Liver (tissue), 9 donors: ENCODE measurements around the gene CREM. TPM values are rescaled to one million over a fixed set of nuclear protein-coding genes. Genes with fewer than 3 reads are reported as not detected.

ENCODE experiments used
- DNase-seq: peaks from one replicate; pipeline ENCODE4 v3.0.0-alpha.2; 2017; ENCODE audit warnings: low spot score
- H3K27ac ChIP-seq, 2 donors: one replicate each; pipeline ENCODE4 v1.7.0; 2013; ENCODE audit warnings: inconsistent platforms in 2 of 2, low read length in 2 of 2, control low read depth in 1 of 2, low read depth in 1 of 2, mild to moderate bottlenecking in 1 of 2
- H3K27me3 ChIP-seq, 4 donors: one replicate each; pipeline versions ENCODE4 v1.6.1 to v1.7.0; 2013; ENCODE audit warnings: low read length in 3 of 4, inconsistent platforms in 1 of 4, mild to moderate bottlenecking in 1 of 4, moderate library complexity in 1 of 4; ENCODE audit not compliant: control insufficient read depth in 4 of 4, insufficient read depth in 4 of 4
- H3K36me3 ChIP-seq, 4 donors: one replicate each; pipeline versions ENCODE4 v1.6.1 to v1.7.0; 2013; ENCODE audit warnings: low read length in 3 of 4, mild to moderate bottlenecking in 3 of 4, low read depth in 1 of 4, moderate library complexity in 1 of 4; ENCODE audit not compliant: control insufficient read depth in 4 of 4, insufficient read depth in 3 of 4
- H3K4me1 ChIP-seq, 4 donors: one replicate each; pipeline versions ENCODE4 v1.6.1 to v1.7.0; 2013; ENCODE audit warnings: low read length in 3 of 4, mild to moderate bottlenecking in 3 of 4, moderate library complexity in 1 of 4; ENCODE audit not compliant: control insufficient read depth in 4 of 4, insufficient read depth in 4 of 4
- H3K4me3 ChIP-seq, 3 donors: one replicate each; pipeline versions ENCODE4 v1.6.1 to v1.7.0; 2013; ENCODE audit warnings: low read length in 3 of 3, control low read depth in 1 of 3, low read depth in 1 of 3, mild to moderate bottlenecking in 1 of 3
- H3K9ac ChIP-seq, 2 donors: one replicate each; pipeline ENCODE4 v1.7.0; 2013; ENCODE audit warnings: low read length in 2 of 2, mild to moderate bottlenecking in 2 of 2, moderate library complexity in 2 of 2, control low read depth in 1 of 2, low read depth in 1 of 2
- H3K9me3 ChIP-seq, 4 donors: one replicate each; pipeline versions ENCODE4 v1.6.1 to v1.7.0; 2013; ENCODE audit warnings: low read length in 3 of 4; ENCODE audit not compliant: control insufficient read depth in 4 of 4
- ATF3 ChIP-seq: IDR thresholded peaks from 2 replicates; pipeline ENCODE4 v1.6.1; 2016; ENCODE audit warnings: antibody characterized with exemption
- CTCF ChIP-seq: fragments of 150-350 bp; IDR thresholded peaks from 2 replicates; pipeline ENCODE4 v1.5.1; 2017; ENCODE audit warnings: improper control_type of control experiment, low read depth, low read length; ENCODE audit not compliant: missing input control
- EGR1 ChIP-seq, 2 donors: IDR thresholded peaks; 2 replicates each; pipeline ENCODE4 v1.6.1; 2016 to 2018; ENCODE audit warnings: antibody characterized with exemption in 2 of 2, low read depth in 2 of 2
- FOXA1 ChIP-seq: IDR thresholded peaks from 2 replicates; pipeline ENCODE4 v1.6.1; 2016; ENCODE audit warnings: antibody characterized with exemption
- FOXA2 ChIP-seq: IDR thresholded peaks from 2 replicates; pipeline ENCODE4 v1.6.1; 2016; ENCODE audit warnings: antibody characterized with exemption
- GABPA ChIP-seq, 2 donors: IDR thresholded peaks in 1 of 2; conservative IDR thresholded peaks in 1 of 2; 2 replicates each; pipeline ENCODE4 v1.6.1; 2016; ENCODE audit warnings: antibody characterized with exemption in 2 of 2, mild to moderate bottlenecking in 1 of 2, moderate library complexity in 1 of 2
- HNF4A ChIP-seq, 2 donors: conservative IDR thresholded peaks; 2 replicates each; pipeline ENCODE4 v1.6.1; 2016; ENCODE audit warnings: antibody characterized with exemption in 2 of 2, mild to moderate bottlenecking in 2 of 2
- HNF4G ChIP-seq: IDR thresholded peaks from 2 replicates; pipeline ENCODE4 v1.6.1; 2016; ENCODE audit warnings: antibody characterized with exemption
- JUND ChIP-seq, 2 donors: IDR thresholded peaks; 2 replicates each; pipeline ENCODE4 v1.6.1; 2016; ENCODE audit warnings: antibody characterized with exemption in 2 of 2
- NR2F2 ChIP-seq: IDR thresholded peaks from 2 replicates; pipeline ENCODE4 v1.6.1; 2016; ENCODE audit warnings: antibody characterized with exemption
- RAD21 ChIP-seq, 2 donors: IDR thresholded peaks; 2 replicates each; pipeline ENCODE4 v1.6.1; 2016; ENCODE audit warnings: antibody characterized with exemption in 2 of 2, mild to moderate bottlenecking in 2 of 2
- REST ChIP-seq: IDR thresholded peaks from 2 replicates; pipeline ENCODE4 v1.6.1; 2016; ENCODE audit warnings: antibody characterized with exemption, mild to moderate bottlenecking
- RXRA ChIP-seq, 2 donors: IDR thresholded peaks; 2 replicates each; pipeline ENCODE4 v1.6.1; 2017 to 2018; ENCODE audit warnings: antibody characterized with exemption in 2 of 2, mild to moderate bottlenecking in 1 of 2
- SP1 ChIP-seq: IDR thresholded peaks from 2 replicates; pipeline ENCODE4 v1.6.1; 2018; ENCODE audit warnings: antibody characterized with exemption, mild to moderate bottlenecking
- TAF1 ChIP-seq: conservative IDR thresholded peaks from 2 replicates; pipeline ENCODE4 v1.6.1; 2016; ENCODE audit warnings: antibody characterized with exemption, mild to moderate bottlenecking
- YY1 ChIP-seq: IDR thresholded peaks from 2 replicates; pipeline ENCODE4 v1.6.1; 2016; ENCODE audit warnings: antibody characterized with exemption, mild to moderate bottlenecking
- ZBTB33 ChIP-seq: IDR thresholded peaks from 2 replicates; pipeline ENCODE4 v1.6.1; 2016; ENCODE audit warnings: antibody characterized with exemption
- WGBS: extraction: QIAGEN DNeasy Blood & Tissue Kit; methylation state at CpG from one replicate; pipeline ENCODE4 v1.1.7; 2013; 5-methylcytosine and 5-hydroxymethylcytosine counted together
- polyA plus RNA-seq, 2 donors: library from polyadenylated mRNA; stranded (reverse) in 1 of 2; unstranded in 1 of 2; fragments of 200-250 nt in 1 of 2; fragments of >200 nt in 1 of 2; fragmentation: Nextera tagmentation in 1 of 2; extraction: Ambion mirVana in 1 of 2; gene quantifications; one replicate each; pipeline versions ENCODE4 v1.2.1 to v1.2.3, GENCODE V29; 2013 to 2015
- total RNA-seq, 2 donors: library from RNA; depleted of rRNA; stranded (reverse); fragments of >200 nt; gene quantifications; one replicate each; pipeline ENCODE4 v1.2.3, GENCODE V29; 2014
- TF ChIP-seq, protein P1 (sequence below): IDR thresholded peaks from 2 replicates; pipeline ENCODE4 v1.6.1; 2016; ENCODE audit warnings: antibody characterized with exemption
- donor health status: healthy.
- donor health status: healthy.
- donor health status: healthy.
- donor health status: healthy.
- donor health status: healthy.

The CREM gene
- total and polyA plus RNA-seq, 4 donors, result 14.8 to 25.5 (median 22.2) TPM

DNA sequence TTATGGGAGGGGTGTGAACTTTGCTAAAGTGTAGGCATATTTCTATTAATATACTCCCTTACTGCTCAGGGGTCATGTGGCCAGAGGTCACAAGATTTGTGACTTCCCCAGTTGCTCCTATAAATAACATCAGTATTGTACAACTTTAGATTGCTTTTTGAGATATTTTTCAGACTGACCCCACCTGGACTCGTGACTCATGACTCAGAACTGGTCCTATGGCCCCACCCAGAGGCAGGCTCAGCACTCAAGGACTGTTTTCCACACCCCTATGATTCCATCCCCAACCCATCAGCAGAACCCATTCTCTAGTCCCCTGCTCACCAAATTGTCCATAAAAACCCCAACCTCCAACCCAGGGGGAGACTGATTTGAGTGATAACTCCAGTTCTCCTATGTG, 33.8 kb upstream of the CREM start:
- 78% methylated on average over 1 of the region's 1 CpG for WGBS
- H3K27me3 ChIP-seq, result no peaks in the 10 kb centered on the region
- no peaks in the 10 kb centered on the region for H3K9me3 ChIP-seq
- no peaks in the 10 kb centered on the region for H3K36me3 ChIP-seq
- peaks cover 4 to 21% (median 13%) of the 10 kb centered on the region in 4 donors for H3K4me1 ChIP-seq
- no peak overlapping the region for H3K9ac ChIP-seq
- TF ChIP-seq, protein P1, sequence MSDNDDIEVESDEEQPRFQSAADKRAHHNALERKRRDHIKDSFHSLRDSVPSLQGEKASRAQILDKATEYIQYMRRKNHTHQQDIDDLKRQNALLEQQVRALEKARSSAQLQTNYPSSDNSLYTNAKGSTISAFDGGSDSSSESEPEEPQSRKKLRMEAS, result no peak
- no peak for TF ChIP-seq SP1
- TF ChIP-seq GABPA (IDR thresholded peaks at IDR 0.05 in 1 of 2, conservative IDR thresholded peaks at IDR 0.05 in 1 of 2), result no peak
- no peak for TF ChIP-seq RAD21 (IDR thresholded peaks at IDR 0.05)
- no peak for TF ChIP-seq RXRA (IDR thresholded peaks at IDR 0.05)
- TF ChIP-seq ATF3, result no peak
- no peak for TF ChIP-seq ZBTB33
- no peak for TF ChIP-seq FOXA2
- no peak for TF ChIP-seq CTCF
- TF ChIP-seq NR2F2, result no peak
- no peak for TF ChIP-seq REST
- no peak for TF ChIP-seq FOXA1
- no peak for TF ChIP-seq TAF1
- no peak for TF ChIP-seq JUND (IDR thresholded peaks at IDR 0.05)
- TF ChIP-seq HNF4A (conservative IDR thresholded peaks at IDR 0.05), result no peak
- TF ChIP-seq HNF4G, result no peak
- TF ChIP-seq EGR1 (IDR thresholded peaks at IDR 0.05; ENCODE audit: low read depth in 2 of 2), result no peak
- no peak for TF ChIP-seq YY1
- no peak for DNase-seq
- no peak overlapping the region for H3K27ac ChIP-seq
- no peak overlapping the region for H3K4me3 ChIP-seq

- H3K9me3 ChIP-seq, result no peaks in the 10 kb centered on the region
- H3K4me1 ChIP-seq, result no peaks in the 10 kb centered on the region
- WGBS, result 83% methylated on average over 2 of the region's 2 CpGs
- H3K4me3 ChIP-seq, result no peak overlapping the region
- H3K27me3 ChIP-seq, result no peaks in the 10 kb centered on the region
- no peak overlapping the region for H3K27ac ChIP-seq
- H3K9ac ChIP-seq, result no peak overlapping the region
- no peak for DNase-seq
- TF ChIP-seq RXRA (IDR thresholded peaks at IDR 0.05) (no peak), RAD21 (IDR thresholded peaks at IDR 0.05) (no peak), REST (no peak), HNF4A (conservative IDR thresholded peaks at IDR 0.05) (no peak)
- TF ChIP-seq, protein P1, result no peak
- H3K36me3 ChIP-seq, result no peaks in the 10 kb centered on the region
These were observed 30.3 kb upstream of the CREM start for GRCh38 chr10:35096312-35096711.
